Measurements from ENCODE around the gene PNMA6E.
"Not testable (repeated sequence)": the region's sequence is repeated elsewhere in the genome, so short reads cannot be mapped to it uniquely, and the experiment has no call there.

DNA sequence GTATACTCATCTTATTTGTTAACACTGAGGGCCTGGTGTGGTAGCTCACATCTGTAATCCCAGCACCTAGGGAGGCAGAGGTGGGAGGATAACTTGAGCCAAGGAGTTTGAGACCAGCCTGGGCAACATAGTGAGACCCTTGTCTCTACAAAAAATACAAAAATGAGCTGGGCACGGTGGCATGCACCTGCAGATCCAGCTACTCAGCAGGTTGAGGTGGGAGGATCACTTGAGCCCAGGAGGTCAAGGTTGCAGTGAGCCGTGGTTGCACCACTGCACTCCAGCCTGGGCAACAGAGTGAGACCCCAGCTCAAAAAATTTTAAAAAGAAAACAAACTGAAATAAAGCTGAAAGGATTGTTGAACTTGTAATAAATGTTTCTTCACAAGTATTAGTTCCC, 16.2 kb downstream of the PNMA6E start:
- TF ChIP-seq, protein P1, sequence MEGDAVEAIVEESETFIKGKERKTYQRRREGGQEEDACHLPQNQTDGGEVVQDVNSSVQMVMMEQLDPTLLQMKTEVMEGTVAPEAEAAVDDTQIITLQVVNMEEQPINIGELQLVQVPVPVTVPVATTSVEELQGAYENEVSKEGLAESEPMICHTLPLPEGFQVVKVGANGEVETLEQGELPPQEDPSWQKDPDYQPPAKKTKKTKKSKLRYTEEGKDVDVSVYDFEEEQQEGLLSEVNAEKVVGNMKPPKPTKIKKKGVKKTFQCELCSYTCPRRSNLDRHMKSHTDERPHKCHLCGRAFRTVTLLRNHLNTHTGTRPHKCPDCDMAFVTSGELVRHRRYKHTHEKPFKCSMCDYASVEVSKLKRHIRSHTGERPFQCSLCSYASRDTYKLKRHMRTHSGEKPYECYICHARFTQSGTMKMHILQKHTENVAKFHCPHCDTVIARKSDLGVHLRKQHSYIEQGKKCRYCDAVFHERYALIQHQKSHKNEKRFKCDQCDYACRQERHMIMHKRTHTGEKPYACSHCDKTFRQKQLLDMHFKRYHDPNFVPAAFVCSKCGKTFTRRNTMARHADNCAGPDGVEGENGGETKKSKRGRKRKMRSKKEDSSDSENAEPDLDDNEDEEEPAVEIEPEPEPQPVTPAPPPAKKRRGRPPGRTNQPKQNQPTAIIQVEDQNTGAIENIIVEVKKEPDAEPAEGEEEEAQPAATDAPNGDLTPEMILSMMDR (IDR thresholded peaks at IDR 0.05): not testable (repeated sequence)
- not testable (repeated sequence) for TF ChIP-seq POLR2A (IDR thresholded peaks at IDR 0.05)
